ENCODE measurements around the gene SFT2D1.

Gene SFT2D1

DNA sequence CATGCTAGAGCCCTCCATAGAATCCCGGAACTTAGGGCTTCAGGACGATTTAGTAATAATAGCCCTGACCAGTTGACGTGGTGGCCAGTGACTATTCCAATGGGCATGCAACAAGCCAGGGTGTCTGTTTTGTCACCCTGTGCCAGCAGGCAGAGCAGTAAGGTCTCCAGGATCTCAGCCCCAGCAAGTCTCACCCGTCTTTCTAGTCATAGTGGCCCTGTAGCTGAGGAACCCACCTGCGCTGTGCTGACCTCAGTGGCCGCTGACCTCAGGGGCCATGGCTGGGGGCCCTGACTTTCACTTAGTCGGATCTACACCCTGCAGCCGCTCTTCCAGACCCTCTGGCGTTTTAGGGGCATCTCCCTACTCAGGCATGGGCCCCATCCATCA is 71.0 kb downstream of the SFT2D1 start:
- Histone ChIP-seq H3K27me3 (replicated peaks; ENCODE audit: control insufficient read depth, insufficient read depth, low read length) (no peaks in the 10 kb centered on the region), H3K36me3 (ENCODE audit: control insufficient read depth, insufficient read depth, low read length) (no peaks in the 10 kb centered on the region), H3K4me3 (replicated peaks; ENCODE audit: low read depth, low read length) (no peak overlapping the region)
- no peak for DNase-seq (ENCODE audit: extremely low read depth, insufficient read length)
- TF ChIP-seq, protein P1, sequence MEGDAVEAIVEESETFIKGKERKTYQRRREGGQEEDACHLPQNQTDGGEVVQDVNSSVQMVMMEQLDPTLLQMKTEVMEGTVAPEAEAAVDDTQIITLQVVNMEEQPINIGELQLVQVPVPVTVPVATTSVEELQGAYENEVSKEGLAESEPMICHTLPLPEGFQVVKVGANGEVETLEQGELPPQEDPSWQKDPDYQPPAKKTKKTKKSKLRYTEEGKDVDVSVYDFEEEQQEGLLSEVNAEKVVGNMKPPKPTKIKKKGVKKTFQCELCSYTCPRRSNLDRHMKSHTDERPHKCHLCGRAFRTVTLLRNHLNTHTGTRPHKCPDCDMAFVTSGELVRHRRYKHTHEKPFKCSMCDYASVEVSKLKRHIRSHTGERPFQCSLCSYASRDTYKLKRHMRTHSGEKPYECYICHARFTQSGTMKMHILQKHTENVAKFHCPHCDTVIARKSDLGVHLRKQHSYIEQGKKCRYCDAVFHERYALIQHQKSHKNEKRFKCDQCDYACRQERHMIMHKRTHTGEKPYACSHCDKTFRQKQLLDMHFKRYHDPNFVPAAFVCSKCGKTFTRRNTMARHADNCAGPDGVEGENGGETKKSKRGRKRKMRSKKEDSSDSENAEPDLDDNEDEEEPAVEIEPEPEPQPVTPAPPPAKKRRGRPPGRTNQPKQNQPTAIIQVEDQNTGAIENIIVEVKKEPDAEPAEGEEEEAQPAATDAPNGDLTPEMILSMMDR (IDR thresholded peaks at IDR 0.05; ENCODE audit: insufficient read depth, low read length, poor library complexity, severe bottlenecking), result no peak

DNA sequence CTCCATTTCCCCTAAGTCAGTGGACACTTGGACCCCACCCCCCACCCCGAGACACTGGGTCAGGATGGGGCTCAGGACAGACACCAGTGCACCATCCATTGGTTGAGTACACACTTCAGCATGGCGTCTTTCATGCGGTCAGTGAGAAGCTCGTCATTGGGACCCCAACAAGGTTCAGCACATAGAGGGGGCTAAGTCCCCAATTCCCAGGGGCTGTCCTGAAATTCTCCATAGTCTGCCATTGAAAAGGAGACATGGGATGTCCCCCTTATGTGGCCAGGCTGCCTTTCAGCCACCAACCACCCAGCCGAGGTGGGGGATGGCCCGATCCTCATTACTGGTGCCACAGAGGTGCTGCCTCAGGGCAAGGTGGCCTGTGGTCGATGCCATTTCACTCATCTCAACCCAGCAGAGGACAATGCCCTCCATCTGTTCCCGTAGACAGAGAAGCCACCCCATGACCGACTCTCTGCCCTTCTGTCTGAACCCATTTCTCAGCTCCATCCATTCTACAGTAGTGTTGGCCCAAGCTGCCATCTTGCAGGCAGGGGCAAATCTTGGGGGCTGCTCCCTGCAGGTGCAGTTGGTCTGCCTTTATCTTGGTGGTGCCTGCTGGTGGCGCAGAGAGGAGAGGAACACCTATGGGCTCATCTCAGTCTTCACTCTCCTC is 71.5 kb downstream of the SFT2D1 start:
- TF ChIP-seq, protein P1 (IDR thresholded peaks at IDR 0.05; ENCODE audit: insufficient read depth, low read length, poor library complexity, severe bottlenecking), result no peak
- no peaks in the 10 kb centered on the region for H3K27me3 ChIP-seq (replicated peaks; ENCODE audit: control insufficient read depth, insufficient read depth, low read length)
- no peaks in the 10 kb centered on the region for H3K36me3 ChIP-seq (ENCODE audit: control insufficient read depth, insufficient read depth, low read length)
- H3K4me3 ChIP-seq (replicated peaks; ENCODE audit: low read depth, low read length), result no peak overlapping the region
- DNase-seq (ENCODE audit: extremely low read depth, insufficient read length), result no peak
